HEK293T (cell line): ENCODE results near the gene DAPK1.

Experiments
- BHLHE40 ChIP-seq: fragments of 450-650 bp; IDR thresholded peaks from 2 replicates; pipeline ENCODE4 v1.6.1; 2016; ENCODE audit warnings: mild to moderate bottlenecking, moderate library complexity, borderline replicate concordance
- ELF4 ChIP-seq: fragments of 450-650 bp; IDR thresholded peaks from 2 replicates; pipeline ENCODE4 v1.6.1; 2017; ENCODE audit warnings: antibody characterized with exemption
- FOXK2 ChIP-seq: fragments of 450-650 bp; IDR thresholded peaks from 2 replicates; pipeline ENCODE4 v1.6.1; 2016; ENCODE audit warnings: mild to moderate bottlenecking
- L3MBTL2 ChIP-seq: fragments of 450-650 bp; conservative IDR thresholded peaks from 2 replicates; pipeline ENCODE4 v1.6.1; 2016; ENCODE audit warnings: mild to moderate bottlenecking
- SP1 ChIP-seq: fragments of 450-650 bp; IDR thresholded peaks from 2 replicates; pipeline ENCODE4 v1.6.1; 2017
- ZNF384 ChIP-seq: fragments of 450-650 bp; IDR thresholded peaks from 2 replicates; pipeline ENCODE4 v1.6.1; 2016

- TF ChIP-seq ZNF384, result no peak
- TF ChIP-seq ELF4, result no peak
- TF ChIP-seq BHLHE40, result no peak
- no peak for TF ChIP-seq FOXK2
- TF ChIP-seq L3MBTL2, result no peak
- TF ChIP-seq SP1, result no peak
Observed at GRCh38 chr9:87593359-87593980, 95.8 kb downstream of the DAPK1 start.
